HG02943 (cell line): ENCODE data around the gene OAT.
"Not testable (repeated sequence)": the region's sequence is repeated elsewhere in the genome, so short reads cannot be mapped to it uniquely, and the experiment has no call there.

Experiments
- ATAC-seq: cut with Tn5 transposase; IDR thresholded peaks from one replicate; pipeline ENCODE4 v1.9.1; 2021; ENCODE audit warnings: mild to moderate bottlenecking, low read depth, moderate library complexity; ENCODE audit not compliant: unreplicated experiment

Gene OAT

GRCh38 chr10:124380256-124380995, 38.3 kb downstream of the OAT start:
- ATAC-seq, result no peak

- no peak for ATAC-seq
Measured at GRCh38 chr10:124379609-124380193, 39.0 kb downstream of the OAT start.

DNA sequence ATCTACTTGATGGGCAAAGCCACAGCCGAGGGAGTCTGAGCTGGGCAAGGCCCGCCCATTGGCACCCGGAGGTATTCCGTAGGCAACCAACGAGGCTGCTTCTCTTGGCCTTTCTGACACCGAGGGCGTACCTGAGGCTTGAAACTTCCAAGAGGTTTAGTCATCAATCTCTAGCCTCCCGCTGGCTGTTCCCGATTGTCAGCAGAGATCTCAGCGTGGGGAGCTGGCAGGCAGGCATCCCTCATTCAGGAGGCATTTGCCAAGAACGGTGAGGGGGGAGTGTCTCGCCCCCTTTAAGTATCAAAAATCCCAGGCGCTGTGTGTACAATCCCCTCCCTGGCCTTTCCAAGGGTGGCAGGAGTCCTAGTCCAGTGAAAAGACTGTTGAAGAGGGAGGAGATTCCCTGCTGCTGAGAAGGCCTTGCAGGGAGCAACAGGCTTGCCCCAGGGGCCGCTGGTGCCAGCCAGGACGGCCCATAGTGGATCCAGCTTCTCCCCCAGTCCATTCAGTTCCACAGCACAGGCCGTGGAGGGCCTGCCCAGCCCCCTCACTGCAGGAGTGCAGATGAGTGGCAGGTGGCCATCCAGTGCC, 39.7 kb downstream of the OAT start:
- ATAC-seq, result no peak

DNA sequence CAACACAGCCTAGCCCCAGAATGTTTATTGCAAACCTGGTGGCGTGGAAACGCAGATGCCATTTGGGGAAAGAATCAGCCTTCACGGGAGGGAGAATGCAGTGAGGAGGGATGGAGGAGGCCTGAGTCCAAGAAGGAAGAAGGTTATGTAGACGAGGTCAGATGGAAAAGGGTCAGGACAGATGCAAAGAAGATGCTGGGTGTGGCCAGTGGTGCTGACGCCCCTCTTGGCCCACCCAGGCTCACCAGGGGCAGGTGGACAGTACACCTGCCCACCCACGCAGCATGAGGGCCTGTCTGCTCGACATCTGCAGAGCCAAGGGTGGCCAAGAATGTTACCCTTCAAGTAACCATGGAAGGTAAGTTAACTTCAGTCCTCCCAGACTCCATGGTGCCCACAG, 40.5 kb downstream of the OAT start:
- no peak for ATAC-seq

DNA sequence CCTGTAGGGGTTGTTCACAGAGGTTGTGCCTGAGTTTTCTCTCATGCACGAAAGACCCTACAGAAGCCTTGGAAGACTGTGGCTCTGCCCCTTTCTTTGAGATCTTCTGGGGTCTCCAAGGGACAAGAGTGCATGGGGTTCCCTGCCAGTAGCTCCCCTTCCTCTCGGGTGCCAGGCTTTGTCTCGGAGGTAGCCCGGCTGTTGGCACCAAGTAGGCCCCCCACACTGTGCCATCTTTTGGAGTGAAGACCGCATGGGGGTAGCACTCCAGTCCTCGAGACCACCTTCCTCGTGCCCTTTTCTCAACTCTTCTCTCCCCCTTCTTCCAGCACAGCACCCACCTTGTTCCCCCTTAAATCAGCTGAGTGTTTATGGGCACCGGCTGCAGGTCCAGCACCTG, 41.6 kb downstream of the OAT start:
- no peak for ATAC-seq

- ATAC-seq, result no peak
Measured at GRCh38 chr10:124376411-124376810, 42.3 kb downstream of the OAT start.

GRCh38 chr10:124375691-124376090, 43.0 kb downstream of the OAT start:
- no peak for ATAC-seq

GRCh38 chr10:124375353-124375614, 43.4 kb downstream of the OAT start:
- ATAC-seq, result no peak

- no peak for ATAC-seq
Measured at GRCh38 chr10:124374535-124375352, 44.0 kb downstream of the OAT start.

DNA sequence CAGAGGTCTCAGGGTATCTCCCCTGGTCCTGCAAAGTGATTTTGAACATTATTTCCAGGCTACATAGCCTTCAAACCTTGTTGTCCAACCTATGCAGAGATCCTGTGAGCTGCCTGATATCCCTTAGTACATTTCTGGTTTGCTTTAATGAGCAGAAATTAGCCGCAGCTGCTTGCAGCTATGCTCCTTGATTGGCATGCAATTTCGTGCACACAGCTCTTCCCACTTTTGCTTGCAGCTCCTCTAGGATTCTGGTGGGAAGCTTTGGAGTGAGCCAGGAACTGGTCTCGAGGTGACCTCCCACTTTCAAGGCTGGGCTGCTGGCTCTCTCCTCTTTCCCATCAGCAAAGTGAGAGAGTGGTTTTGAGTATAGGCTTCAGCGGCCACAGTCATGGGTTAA, 45.8 kb downstream of the OAT start:
- no peak for ATAC-seq

DNA sequence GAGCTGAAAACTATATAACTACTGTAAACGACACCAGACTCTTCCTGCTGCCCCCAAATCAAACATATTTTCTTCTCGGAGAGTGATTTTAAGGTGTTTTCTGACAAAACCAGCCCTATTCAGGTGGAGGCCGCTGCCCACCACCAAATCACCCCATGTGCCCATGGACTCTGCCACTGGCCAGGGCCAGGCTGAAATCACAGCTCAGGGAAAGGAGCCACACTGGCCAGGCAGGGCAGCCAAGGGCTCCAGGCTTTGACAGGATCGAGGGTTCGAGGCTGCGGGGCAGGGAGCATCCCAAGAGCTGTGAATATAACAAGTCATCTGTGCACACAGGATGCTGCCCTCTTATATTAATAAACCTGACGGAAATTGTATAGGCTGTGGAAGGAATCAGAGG, 48.3 kb downstream of the OAT start:
- no peak for ATAC-seq

GRCh38 chr10:124369986-124370385, 48.7 kb downstream of the OAT start:
- ATAC-seq, result no peak

- ATAC-seq, result not testable (repeated sequence)
Measured at GRCh38 chr10:124369533-124369932, 49.2 kb downstream of the OAT start.

DNA sequence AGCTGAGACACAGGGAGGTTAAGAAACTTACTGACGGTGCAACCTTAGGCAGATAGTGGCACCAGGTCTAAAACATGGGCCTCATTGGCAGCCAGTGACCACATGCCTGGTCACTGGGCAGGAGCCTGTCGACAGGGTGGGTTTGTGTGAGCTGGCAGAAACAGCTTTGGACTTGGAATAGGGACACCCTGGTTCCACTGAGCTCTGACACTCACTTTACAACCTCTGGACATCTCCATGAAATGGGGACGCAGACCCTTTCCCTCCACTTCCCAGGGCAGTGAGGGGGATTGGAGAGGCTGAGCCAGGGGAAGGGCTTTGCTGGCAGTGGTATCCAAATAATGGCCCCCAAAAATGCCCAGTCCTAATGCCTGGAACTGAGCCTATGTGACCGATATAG, 49.7 kb downstream of the OAT start:
- ATAC-seq, result no peak

DNA sequence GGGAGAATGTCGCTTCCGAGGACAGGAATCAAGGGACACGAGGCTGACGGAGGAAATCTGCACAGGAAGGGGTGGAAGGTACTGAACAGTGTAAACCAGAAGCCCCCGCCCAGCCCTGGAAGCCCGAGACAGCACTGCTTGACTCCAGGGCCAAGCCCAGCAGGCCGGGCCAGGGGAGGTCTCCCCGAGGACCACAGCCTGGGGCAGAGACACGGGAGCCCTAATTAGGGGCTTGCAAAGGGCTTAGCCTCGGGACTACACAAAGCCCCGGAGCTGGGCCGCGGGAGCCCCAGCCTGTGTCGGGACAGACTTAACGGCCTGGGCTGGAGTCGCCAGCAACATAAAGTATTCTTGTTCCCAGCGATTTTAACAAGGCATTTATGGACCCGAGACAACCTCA, 50.8 kb downstream of the OAT start:
- no peak for ATAC-seq

DNA sequence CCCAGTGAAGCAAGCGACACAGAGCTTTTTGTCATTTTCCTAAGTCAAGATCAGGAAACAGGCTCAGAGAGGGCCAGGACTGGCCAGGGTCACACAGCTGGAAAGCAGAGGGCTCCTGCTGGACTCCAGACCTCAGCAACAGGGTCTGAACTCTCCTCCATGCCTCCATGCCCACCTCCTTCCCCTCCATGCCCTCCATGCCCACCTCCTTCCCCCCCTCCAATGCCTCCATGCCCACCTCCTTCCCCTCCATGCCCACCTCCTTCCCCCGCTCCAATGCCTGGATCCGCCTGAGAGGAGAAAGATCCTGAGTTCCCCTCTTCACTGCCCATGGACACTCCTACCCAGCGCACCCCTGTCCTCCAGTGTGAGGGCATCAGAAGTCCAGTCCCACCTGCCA, 51.3 kb downstream of the OAT start:
- ATAC-seq, result no peak

DNA sequence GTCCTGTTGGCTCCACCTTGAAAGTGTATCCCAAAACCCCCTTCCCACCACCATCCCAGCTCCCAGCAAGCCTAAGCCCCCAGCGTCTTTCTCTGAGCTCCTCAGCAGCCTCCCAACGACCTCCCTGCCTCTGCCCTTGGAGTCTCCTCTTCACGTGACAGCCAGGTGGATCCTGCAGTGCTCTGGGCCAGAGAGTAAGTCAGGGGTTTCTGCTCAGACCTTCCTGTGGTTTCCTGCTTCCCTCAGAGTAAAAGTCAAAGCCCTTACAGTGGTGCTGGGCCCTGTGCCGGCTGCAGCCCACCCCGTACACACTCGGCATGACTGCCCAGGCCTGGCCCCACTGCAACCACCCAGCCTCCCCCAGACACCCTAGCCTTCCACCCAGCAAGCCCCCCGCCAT, 51.9 kb downstream of the OAT start:
- no peak for ATAC-seq

DNA sequence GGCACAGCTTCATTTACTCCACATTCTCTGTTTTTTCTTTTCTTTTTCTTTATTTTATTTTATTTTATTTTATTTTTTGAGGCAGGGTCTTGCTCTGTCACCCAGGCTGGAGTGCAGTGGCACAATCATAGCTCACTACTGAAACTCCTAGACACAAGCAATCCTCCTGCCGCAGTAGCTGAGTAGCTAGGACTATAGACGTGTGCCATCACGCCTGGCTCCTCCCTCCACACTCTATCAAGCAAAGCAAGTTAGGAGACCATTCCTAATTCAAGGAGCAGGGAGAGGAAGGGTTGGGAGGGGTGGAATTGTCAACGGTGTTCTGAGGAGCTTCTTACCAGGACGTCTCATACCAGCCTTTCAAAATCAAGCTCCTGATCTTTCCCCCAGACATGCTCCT, 52.4 kb downstream of the OAT start:
- ATAC-seq, result no peak

GRCh38 chr10:124364674-124365073, 54.0 kb downstream of the OAT start:
- ATAC-seq, result no peak

DNA sequence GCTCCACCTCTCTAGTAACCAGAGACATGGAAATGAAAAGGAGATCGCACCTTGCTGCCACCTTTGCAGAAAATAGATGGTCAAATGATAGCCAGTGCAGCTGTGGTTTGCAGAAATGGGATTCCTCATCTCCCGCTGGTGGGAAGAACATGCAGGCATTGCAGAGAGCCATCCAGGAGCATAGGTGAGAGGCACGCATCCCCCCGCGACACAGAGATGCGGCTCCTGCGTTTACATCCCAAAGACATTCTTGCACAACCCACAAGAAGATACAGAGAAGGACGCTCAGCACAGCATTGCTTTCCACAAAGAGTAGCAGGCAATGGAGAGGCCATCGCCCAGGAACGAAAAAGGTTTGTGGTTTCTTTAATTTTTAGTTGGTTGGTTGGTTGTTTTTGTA, 56.2 kb downstream of the OAT start:
- ATAC-seq, result no peak

DNA sequence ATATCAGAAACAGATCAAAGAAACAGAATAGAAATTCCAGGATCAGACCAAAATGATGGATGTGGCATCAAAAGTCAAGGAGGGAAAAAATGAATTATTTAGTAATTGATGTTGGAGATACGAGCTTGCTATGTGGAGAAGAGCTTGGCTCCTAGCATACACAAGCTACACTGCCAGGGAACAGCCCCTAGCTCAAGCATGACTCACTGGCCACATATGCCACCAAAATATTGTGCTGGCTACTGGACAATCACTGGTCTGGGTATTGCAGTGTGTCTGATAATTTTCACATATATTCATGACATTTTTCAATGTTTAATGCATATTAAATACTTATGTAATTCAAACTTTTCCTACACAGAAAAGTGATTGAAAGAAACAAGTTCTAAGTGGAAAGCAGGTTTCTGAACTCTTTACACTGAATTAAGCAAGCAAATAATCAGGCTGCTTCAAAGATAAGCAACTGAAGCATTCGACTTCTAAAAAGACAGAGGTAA, 59.3 kb downstream of the OAT start:
- ATAC-seq, result no peak

GRCh38 chr10:124357561-124357885, 61.2 kb downstream of the OAT start:
- ATAC-seq, result no peak
